HCT116 (cell line): Measurements from ENCODE around the gene MORF4L1. TPM values are rescaled to one million over a fixed set of nuclear protein-coding genes. Genes with fewer than 3 reads are reported as not detected.
"Not testable (repeated sequence)": the region's sequence is repeated elsewhere in the genome, so short reads cannot be mapped to it uniquely, and the experiment has no call there.

Experiments used
- ATAC-seq: fragments of 200-7000 bp; cut with Tn5 transposase; 2 replicates; pipeline ENCODE4 v1.9.1; 2020; ENCODE audit warnings: mild to moderate bottlenecking, moderate library complexity
- BruUV-seq: library from RNA; stranded (reverse); fragments of 400-500 nt; replicated peaks from 2 replicates; lab custom pipeline; 2021; lab: Mats Ljungman, UMichigan
- CTCF ChIA-PET: fragments of 300-600 bp; sonication (Branson Sonifier 250); formaldehyde crosslinking; loops from one replicate; lab custom pipeline; 2021; ENCODE audit warnings: antibody characterized with exemption; lab: Charles Lee
- POLR2A ChIA-PET: fragments of 300-600, 350-600 bp; sonication (Branson Sonifier 250); formaldehyde crosslinking; loops from one replicate; lab custom pipeline; 2021; ENCODE audit warnings: antibody characterized with exemption; lab: Charles Lee
- RAD21 ChIA-PET, 2 experiments: fragments of 300-600 bp; sonication (Branson Sonifier 250); formaldehyde crosslinking; loops; one replicate each; lab custom pipeline; 2023; ENCODE audit warnings: low total read pairs in 2 of 2; ENCODE audit not compliant: uncharacterized antibody in 2 of 2, unreplicated experiment in 2 of 2, low non-redundant PET in 1 of 2; lab: Charles Lee
- DNase-seq: peaks from one replicate; pipeline ENCODE4 v3.0.0-alpha.2; 2010; ENCODE audit warnings: low read depth, low spot score
- H2AFZ ChIP-seq: fragments of 200-600 bp; shearing (Covaris generic), sonication (generic); 2 replicates; pipeline ENCODE4 v1.6.1; 2017; ENCODE audit warnings: low read depth, mixed run types, mixed read lengths, antibody characterized with exemption, low read length; ENCODE audit not compliant: poor library complexity, severe bottlenecking
- H3K27ac ChIP-seq: 2 replicates; pipeline ENCODE4 v1.5.1; 2012; ENCODE audit warnings: low read depth, low read length
- H3K27me3 ChIP-seq: fragments of 200-600 bp; sonication (generic); 2 replicates; pipeline ENCODE4 v1.6.1; 2016; ENCODE audit warnings: mixed run types, low read length, mixed read lengths; ENCODE audit not compliant: insufficient read depth
- H3K36me3 ChIP-seq, 2 experiments: fragments of 200-500 bp in 1 of 2; fragments of 200-600 bp in 1 of 2; sonication (Bioruptor generic) in 1 of 2; sonication (generic) in 1 of 2; 2 replicates each; pipeline versions ENCODE4 v1.5.1 to v1.6.1; 2014 to 2016; ENCODE audit warnings: low read length in 2 of 2, inconsistent platforms in 1 of 2, mixed read lengths in 1 of 2, mixed run types in 1 of 2; ENCODE audit not compliant: insufficient read depth in 2 of 2, control insufficient read depth in 1 of 2
- H3K4me1 ChIP-seq, 2 experiments: fragments of 200-600 bp in 1 of 2; sonication (generic) in 1 of 2; 2 replicates each; pipeline versions ENCODE4 v1.5.1 to v1.6.1; 2012 to 2017; ENCODE audit warnings: low read length in 2 of 2, inconsistent platforms in 1 of 2, mild to moderate bottlenecking in 1 of 2, mixed read lengths in 1 of 2, mixed run types in 1 of 2, moderate library complexity in 1 of 2; ENCODE audit not compliant: insufficient read depth in 2 of 2, control insufficient read depth in 1 of 2
- H3K4me2 ChIP-seq: fragments of 200-600 bp; sonication (generic); 2 replicates; pipeline ENCODE4 v1.6.1; 2017; ENCODE audit warnings: mixed run types, low read length, mixed read lengths
- H3K4me3 ChIP-seq, 2 experiments: fragments of 200-600 bp in 1 of 2; sonication (generic) in 1 of 2; replicated peaks in 1 of 2; 2 replicates each; pipeline ENCODE4 v1.5.1; 2011 to 2016; ENCODE audit warnings: low read length in 2 of 2, control low read depth in 1 of 2, low read depth in 1 of 2, mild to moderate bottlenecking in 1 of 2, mixed read lengths in 1 of 2, mixed run types in 1 of 2
- H3K79me2 ChIP-seq: fragments of 200-600 bp; sonication (generic); 2 replicates; pipeline ENCODE4 v1.6.1; 2017; ENCODE audit warnings: mild to moderate bottlenecking, mixed run types, low read length, moderate library complexity, mixed read lengths; ENCODE audit not compliant: insufficient read depth
- H3K9ac ChIP-seq: fragments of 200-600 bp; sonication (generic); 2 replicates; pipeline ENCODE4 v1.6.1; 2016; ENCODE audit warnings: low read length, mixed read lengths
- H3K9me2 ChIP-seq: fragments of 200-600 bp; sonication (generic), shearing (Covaris generic); 2 replicates; pipeline ENCODE4 v1.6.1; 2017; ENCODE audit warnings: mixed run types, mild to moderate bottlenecking, moderate library complexity; ENCODE audit not compliant: insufficient read depth
- H3K9me3 ChIP-seq, 2 experiments: fragments of 200-500 bp in 1 of 2; fragments of 200-600 bp in 1 of 2; sonication (Bioruptor generic) in 1 of 2; sonication (generic) in 1 of 2; 2 replicates each; pipeline ENCODE4 v1.6.1; 2014 to 2017; ENCODE audit warnings: low read length in 2 of 2, mixed read lengths in 2 of 2, inconsistent platforms in 1 of 2, low read depth in 1 of 2, mild to moderate bottlenecking in 1 of 2, mixed run types in 1 of 2, moderate library complexity in 1 of 2; ENCODE audit not compliant: control insufficient read depth in 1 of 2, insufficient read depth in 1 of 2
- H4K20me1 ChIP-seq: fragments of 200-600 bp; sonication (generic), shearing (Covaris generic); 2 replicates; pipeline ENCODE4 v1.6.1; 2017; ENCODE audit warnings: mixed run types, mild to moderate bottlenecking, moderate library complexity; ENCODE audit not compliant: insufficient read depth
- CTCF ChIP-seq, 3 experiments: fragments of 200-600 bp in 1 of 3; sonication (generic) in 1 of 3; IDR thresholded peaks in 2 of 3; conservative IDR thresholded peaks in 1 of 3; 2 replicates each; pipeline ENCODE4 v1.5.1; 2012 to 2017; ENCODE audit warnings: low read depth in 2 of 3, low read length in 2 of 3, antibody characterized with exemption in 1 of 3, borderline replicate concordance in 1 of 3, control low read depth in 1 of 3, mild to moderate bottlenecking in 1 of 3, mixed read lengths in 1 of 3, mixed run types in 1 of 3, moderate library complexity in 1 of 3; ENCODE audit not compliant: insufficient read depth in 1 of 3
- EZH2 ChIP-seq: fragments of 200-600 bp; sonication (generic); IDR thresholded peaks from 2 replicates; pipeline ENCODE4 v1.6.1; 2017; ENCODE audit warnings: antibody characterized with exemption, mixed run types
- FOSL1 ChIP-seq: IDR thresholded peaks from 2 replicates; pipeline ENCODE4 v1.6.1; 2012; ENCODE audit warnings: low read depth
- POLR2A ChIP-seq: IDR thresholded peaks from 2 replicates; pipeline ENCODE4 v1.7.0; 2011; ENCODE audit warnings: borderline replicate concordance; ENCODE audit not compliant: insufficient read depth, insufficient read length; ENCODE audit errors: extremely low read depth
- RAD21 ChIP-seq: IDR thresholded peaks from 2 replicates; pipeline ENCODE4 v1.6.1; 2012; ENCODE audit warnings: low read depth, mild to moderate bottlenecking
- YY1 ChIP-seq: IDR thresholded peaks from 2 replicates; pipeline ENCODE4 v1.6.1; 2011; ENCODE audit warnings: low read length, low read depth, moderate library complexity, mild to moderate bottlenecking; ENCODE audit not compliant: insufficient replicate concordance; ENCODE audit errors: extremely low read depth
- intact Hi-C: fragments of 100-400 bp; cut with micrococcal nuclease; formaldehyde crosslinking; loops from 2 replicates; pipeline ENCODE4 v1.10.0; 2022
- total RNA-seq: library from RNA; stranded (reverse); gene quantifications from one replicate; pipeline ENCODE4 v1.2.1, GENCODE V29; 2021; ENCODE audit not compliant: unreplicated experiment

Gene MORF4L1
- total RNA-seq, 1 experiment from 2014 or later: 273 TPM

GRCh38 chr15:78925956-78926743, 53.5 kb downstream of the MORF4L1 start:
- Histone ChIP-seq H3K4me3 (no peak overlapping the region), H3K9me2 (no peaks in the 10 kb centered on the region), H3K4me2 (no peak overlapping the region), H3K9ac (no peak overlapping the region), H3K27ac (no peak overlapping the region), H3K27me3 (no peaks in the 10 kb centered on the region), H2AFZ (no peak overlapping the region), H4K20me1 (no peaks in the 10 kb centered on the region), H3K4me1 (peaks cover 7 to 18% of the 10 kb centered on the region in 2 experiments), H3K79me2 (no peaks in the 10 kb centered on the region), H3K36me3 (peaks cover 0 to 13% of the 10 kb centered on the region in 2 experiments; a peak in 2 of 4 replicates), H3K9me3 (no peaks in the 10 kb centered on the region)
- POLR2A ChIA-PET: no interaction called here
- BruUV-seq: no TSS peak
- RAD21 ChIA-PET: no interaction called here
- intact Hi-C loops: no loop called here
- ATAC-seq: peak; percentile 26; the same call in 1 of the 2 replicates
- CTCF ChIA-PET: interaction anchor here (1.2 kb wide), 1 partner anchor 258 kb away, joined by 3 read pairs; no protein-coding TSS in a partner anchor
- no peak for DNase-seq
- TF ChIP-seq RAD21: peak; percentile 34; the same call in 1 of the 2 replicates
- no peak for TF ChIP-seq POLR2A
- TF ChIP-seq CTCF (IDR thresholded peaks at IDR 0.05 in 2 of 3, conservative IDR thresholded peaks at IDR 0.05 in 1 of 3; ENCODE audit: borderline replicate concordance in 1 of 3, insufficient read depth in 1 of 3, low read depth in 2 of 3, low read length in 2 of 3): peak in 2 of 3 experiments; percentile 5 to 47; a peak in 1 of 6 replicates

GRCh38 chr15:78927077-78927790, 54.5 kb downstream of the MORF4L1 start:
- H3K27me3 ChIP-seq: no peaks in the 10 kb centered on the region
- H2AFZ ChIP-seq: no peak overlapping the region
- DNase-seq: no peak
- no peak for ATAC-seq
- no peak overlapping the region for H3K4me3 ChIP-seq
- no peak overlapping the region for H3K4me2 ChIP-seq
- POLR2A ChIA-PET: no interaction called here
- H3K79me2 ChIP-seq: no peaks in the 10 kb centered on the region
- intact Hi-C loops: no loop called here
- BruUV-seq: no TSS peak
- no peaks in the 10 kb centered on the region for H4K20me1 ChIP-seq
- peaks cover 10 to 26% of the 10 kb centered on the region in 2 experiments for H3K4me1 ChIP-seq
- no peak overlapping the region for H3K27ac ChIP-seq
- no peaks in the 10 kb centered on the region for H3K9me2 ChIP-seq
- H3K9ac ChIP-seq: no peak overlapping the region
- RAD21 ChIA-PET: no interaction called here
- no peaks in the 10 kb centered on the region for H3K9me3 ChIP-seq
- TF ChIP-seq YY1 (no peak), EZH2 (no peak), FOSL1 (no peak)
- peaks cover 0 to 3% of the 10 kb centered on the region in 2 experiments; a peak in 2 of 4 replicates for H3K36me3 ChIP-seq
- CTCF ChIA-PET: no interaction called here

GRCh38 chr15:78928176-78928575, 55.5 kb downstream of the MORF4L1 start:
- BruUV-seq, POLR2A ChIA-PET, H3K4me3 ChIP-seq, H3K27ac ChIP-seq, H3K36me3 ChIP-seq, H3K9me3 ChIP-seq, DNase-seq, H3K4me2 ChIP-seq, RAD21 ChIA-PET, intact Hi-C loops, H3K79me2 ChIP-seq, H3K9ac ChIP-seq, H4K20me1 ChIP-seq, H3K9me2 ChIP-seq, H3K27me3 ChIP-seq, ATAC-seq, H2AFZ ChIP-seq: not testable (repeated sequence)
- peaks cover 10 to 26% of the 10 kb centered on the region in 2 experiments for H3K4me1 ChIP-seq
- CTCF ChIA-PET: interaction anchor here (1.0 kb wide), 1 partner anchor 51 kb away, joined by 3 read pairs; no protein-coding TSS in a partner anchor
